Measurements from ENCODE around the gene FAM163B. TPM values are rescaled to one million over a fixed set of nuclear protein-coding genes. Genes with fewer than 3 reads are reported as not detected.

FAM163B gene
- total and polyA plus RNA-seq, 2 donors (not counting 1 experiment from before 2014, with no cell fraction given) = not detected

DNA sequence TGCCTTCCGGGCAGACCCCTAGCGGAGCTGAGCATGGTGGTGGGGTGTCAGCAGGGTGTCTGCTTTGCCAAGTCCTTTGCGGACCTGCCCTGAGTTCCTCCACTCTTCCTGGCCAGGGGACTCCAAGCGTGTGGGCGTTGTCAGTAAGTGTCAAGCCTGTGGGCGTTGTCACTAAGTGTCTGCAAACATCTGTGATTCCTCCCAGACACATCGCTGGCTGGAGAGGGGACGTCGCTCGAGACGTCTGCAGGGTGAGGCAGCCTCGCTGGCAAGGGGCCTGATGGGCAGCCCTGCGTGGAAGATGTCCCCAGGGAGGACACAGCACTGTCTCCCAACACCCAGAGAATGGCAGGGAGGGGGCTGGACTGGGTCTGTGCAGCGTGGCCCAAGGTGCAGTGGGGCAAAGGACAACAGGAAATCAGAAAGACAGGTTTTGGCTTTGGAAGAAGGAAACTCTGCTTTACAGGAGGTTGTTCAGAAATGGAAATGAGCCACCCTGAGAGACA, 45.8 kb downstream of the FAM163B start:
- H3K4me2 ChIP-seq (replicated peaks; ENCODE audit: low read depth, low read length, poor library complexity, severe bottlenecking) = no peak overlapping the region
- intact Hi-C loops (cut with micrococcal nuclease) = no loop called here
- H3K27me3 ChIP-seq (replicated peaks in 1 of 4; ENCODE audit: control extremely low read depth in 1 of 4, control insufficient read depth in 3 of 4, insufficient read depth in 4 of 4, low read length in 3 of 4) = peaks cover 0 to 8% (median under 1%) of the 10 kb centered on the region in 4 experiments
- H3K4me3 ChIP-seq (ENCODE audit: control extremely low read depth in 1 of 5, extremely low read depth in 1 of 5, insufficient read depth in 1 of 5, low read depth in 2 of 5, low read length in 4 of 5) = no peak overlapping the region
- no peak for TF ChIP-seq EZH2 (IDR thresholded peaks at IDR 0.05; ENCODE audit: borderline replicate concordance, insufficient read depth, low read depth, low read length, poor library complexity, severe bottlenecking)
- TF ChIP-seq, protein P1, sequence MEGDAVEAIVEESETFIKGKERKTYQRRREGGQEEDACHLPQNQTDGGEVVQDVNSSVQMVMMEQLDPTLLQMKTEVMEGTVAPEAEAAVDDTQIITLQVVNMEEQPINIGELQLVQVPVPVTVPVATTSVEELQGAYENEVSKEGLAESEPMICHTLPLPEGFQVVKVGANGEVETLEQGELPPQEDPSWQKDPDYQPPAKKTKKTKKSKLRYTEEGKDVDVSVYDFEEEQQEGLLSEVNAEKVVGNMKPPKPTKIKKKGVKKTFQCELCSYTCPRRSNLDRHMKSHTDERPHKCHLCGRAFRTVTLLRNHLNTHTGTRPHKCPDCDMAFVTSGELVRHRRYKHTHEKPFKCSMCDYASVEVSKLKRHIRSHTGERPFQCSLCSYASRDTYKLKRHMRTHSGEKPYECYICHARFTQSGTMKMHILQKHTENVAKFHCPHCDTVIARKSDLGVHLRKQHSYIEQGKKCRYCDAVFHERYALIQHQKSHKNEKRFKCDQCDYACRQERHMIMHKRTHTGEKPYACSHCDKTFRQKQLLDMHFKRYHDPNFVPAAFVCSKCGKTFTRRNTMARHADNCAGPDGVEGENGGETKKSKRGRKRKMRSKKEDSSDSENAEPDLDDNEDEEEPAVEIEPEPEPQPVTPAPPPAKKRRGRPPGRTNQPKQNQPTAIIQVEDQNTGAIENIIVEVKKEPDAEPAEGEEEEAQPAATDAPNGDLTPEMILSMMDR (IDR thresholded peaks at IDR 0.05) = no peak
- peaks cover 5 to 11% of the 10 kb centered on the region in 2 donors for H3K4me1 ChIP-seq (ENCODE audit: control insufficient read depth in 2 of 2, insufficient read depth in 2 of 2, low read length in 2 of 2)
- H3K79me2 ChIP-seq (ENCODE audit: control insufficient read depth, insufficient read depth, low read length) = no peaks in the 10 kb centered on the region
- H3K9ac ChIP-seq (ENCODE audit: low read length) = no peak overlapping the region
- CTCF ChIA-PET = no interaction called here
- no peak for ATAC-seq (ENCODE audit: low read depth)
- peak overlapping the region; percentile 28 for H2AFZ ChIP-seq (ENCODE audit: insufficient read depth, low read depth, low read length, poor library complexity, severe bottlenecking)
- POLR2A ChIA-PET = no interaction called here
- no peaks in the 10 kb centered on the region for H3K36me3 ChIP-seq (replicated peaks in 1 of 2; ENCODE audit: control extremely low read depth in 1 of 2, control insufficient read depth in 1 of 2, extremely low read depth in 1 of 2, insufficient read depth in 2 of 2, low read length in 1 of 2)
- H4K20me1 ChIP-seq (ENCODE audit: control insufficient read depth, insufficient read depth, low read length, poor library complexity, severe bottlenecking) = no peaks in the 10 kb centered on the region
- no peak overlapping the region for H3K27ac Mint-ChIP-seq
- peaks cover 12% of the 10 kb centered on the region for H3K27me3 Mint-ChIP-seq
- no peak overlapping the region for H3K27ac ChIP-seq (ENCODE audit: low read length in 2 of 2)
- no peak overlapping the region for H3K4me3 Mint-ChIP-seq
- H3K9me3 ChIP-seq (ENCODE audit: control extremely low read depth in 1 of 3, control insufficient read depth in 2 of 3, insufficient read depth in 1 of 3, low read length in 2 of 3) = peaks cover 0 to 5% (median 0%) of the 10 kb centered on the region in 3 donors
- H3K4me1 Mint-ChIP-seq = peaks cover 11% of the 10 kb centered on the region
- H3K9me3 Mint-ChIP-seq (ENCODE audit: insufficient read depth) = no peaks in the 10 kb centered on the region
- WGBS (ENCODE audit: insufficient coverage) = 34% methylated on average over 14 of the region's 14 CpGs
- DNase-seq = no peak

DNA sequence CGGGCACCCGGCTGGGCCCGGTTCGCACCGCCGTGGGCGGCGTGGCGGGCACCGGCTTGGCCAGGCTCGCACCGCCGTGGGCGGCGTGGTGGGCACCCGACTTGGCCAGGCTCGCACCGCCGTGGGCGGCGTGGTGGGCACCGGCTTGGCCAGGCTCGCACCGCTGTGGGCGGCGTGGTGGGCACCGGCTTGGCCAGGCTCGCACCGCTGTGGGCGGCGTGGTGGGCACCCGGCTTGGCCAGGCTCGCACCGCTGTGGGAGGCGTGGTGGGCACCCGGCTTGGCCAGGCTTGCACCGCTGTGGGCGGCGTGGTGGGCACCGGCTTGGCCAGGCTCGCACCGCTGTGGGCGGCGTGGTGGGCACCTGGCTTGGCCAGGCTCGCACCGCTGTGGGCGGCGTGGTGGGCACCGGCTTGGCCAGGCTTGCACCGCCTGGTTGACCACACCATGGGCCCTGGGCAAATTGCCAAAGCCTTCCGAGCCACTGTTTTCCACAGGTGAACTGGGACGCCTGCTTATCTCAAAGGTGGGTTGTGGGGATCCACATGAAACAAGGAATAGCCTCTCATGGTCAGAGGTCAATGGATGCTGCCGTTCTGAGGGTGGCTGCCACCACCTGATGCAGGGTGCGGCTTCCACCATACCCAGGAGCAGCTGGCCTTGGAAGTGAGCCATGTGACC, 46.4 kb downstream of the FAM163B start:
- Histone ChIP-seq H3K9me3 (ENCODE audit: control extremely low read depth in 1 of 3, control insufficient read depth in 2 of 3, insufficient read depth in 1 of 3, low read length in 2 of 3) (peaks cover 0 to 5% (median 0%) of the 10 kb centered on the region in 3 donors), H3K9ac (ENCODE audit: low read length) (no peak overlapping the region), H3K4me1 (ENCODE audit: control insufficient read depth in 2 of 2, insufficient read depth in 2 of 2, low read length in 2 of 2) (peaks cover 11 to 17% of the 10 kb centered on the region in 2 donors), H3K79me2 (ENCODE audit: control insufficient read depth, insufficient read depth, low read length) (no peaks in the 10 kb centered on the region), H3K27ac (ENCODE audit: low read length in 2 of 2) (no peak overlapping the region), H4K20me1 (ENCODE audit: control insufficient read depth, insufficient read depth, low read length, poor library complexity, severe bottlenecking) (no peaks in the 10 kb centered on the region), H2AFZ (ENCODE audit: insufficient read depth, low read depth, low read length, poor library complexity, severe bottlenecking) (no peak overlapping the region), H3K36me3 (replicated peaks in 1 of 2; ENCODE audit: control extremely low read depth in 1 of 2, control insufficient read depth in 1 of 2, extremely low read depth in 1 of 2, insufficient read depth in 2 of 2, low read length in 1 of 2) (no peaks in the 10 kb centered on the region), H3K4me3 (ENCODE audit: control extremely low read depth in 1 of 5, extremely low read depth in 1 of 5, insufficient read depth in 1 of 5, low read depth in 2 of 5, low read length in 4 of 5) (no peak overlapping the region), H3K4me2 (replicated peaks; ENCODE audit: low read depth, low read length, poor library complexity, severe bottlenecking) (no peak overlapping the region), H3K27me3 (replicated peaks in 1 of 4; ENCODE audit: control extremely low read depth in 1 of 4, control insufficient read depth in 3 of 4, insufficient read depth in 4 of 4, low read length in 3 of 4) (peaks cover 0 to 14% (median 3%) of the 10 kb centered on the region in 4 experiments)
- intact Hi-C loops (cut with micrococcal nuclease) = no loop called here
- CTCF ChIA-PET = no interaction called here
- Mint-ChIP-seq H3K27me3 (peaks cover 15% of the 10 kb centered on the region), H3K27ac (no peak overlapping the region), H3K9me3 (ENCODE audit: insufficient read depth) (no peaks in the 10 kb centered on the region), H3K4me1 (peaks cover 17% of the 10 kb centered on the region), H3K4me3 (no peak overlapping the region)
- TF ChIP-seq, protein P1 (IDR thresholded peaks at IDR 0.05) = no peak
- 93% methylated on average over 47 of the region's 54 CpGs for WGBS (ENCODE audit: insufficient coverage)
- DNase-seq (no peak), ATAC-seq (ENCODE audit: low read depth) (no peak)
- POLR2A ChIA-PET = no interaction called here
